ENCODE measurements around the gene EXOC6.

EXOC6 gene

DNA sequence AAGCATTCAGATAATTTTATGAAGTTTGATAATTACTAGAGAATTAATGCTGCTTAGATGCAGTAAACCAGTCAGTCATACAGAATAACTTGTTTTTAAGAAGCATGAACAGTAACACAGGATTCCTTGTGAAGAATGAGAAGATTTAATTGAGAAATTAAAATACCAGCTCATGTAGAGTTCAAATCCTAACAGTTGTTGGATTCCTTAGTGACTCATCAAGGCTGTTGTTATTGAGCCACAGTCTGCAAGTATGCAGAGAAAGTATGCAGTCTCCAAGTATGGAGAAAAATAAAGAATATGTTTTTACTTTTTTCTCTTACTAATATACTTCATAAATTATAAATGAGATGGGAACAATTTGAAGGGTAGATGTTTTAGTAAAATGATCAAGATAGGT lies 182.1 kb downstream of the EXOC6 start:
- no peak for DNase-seq

DNA sequence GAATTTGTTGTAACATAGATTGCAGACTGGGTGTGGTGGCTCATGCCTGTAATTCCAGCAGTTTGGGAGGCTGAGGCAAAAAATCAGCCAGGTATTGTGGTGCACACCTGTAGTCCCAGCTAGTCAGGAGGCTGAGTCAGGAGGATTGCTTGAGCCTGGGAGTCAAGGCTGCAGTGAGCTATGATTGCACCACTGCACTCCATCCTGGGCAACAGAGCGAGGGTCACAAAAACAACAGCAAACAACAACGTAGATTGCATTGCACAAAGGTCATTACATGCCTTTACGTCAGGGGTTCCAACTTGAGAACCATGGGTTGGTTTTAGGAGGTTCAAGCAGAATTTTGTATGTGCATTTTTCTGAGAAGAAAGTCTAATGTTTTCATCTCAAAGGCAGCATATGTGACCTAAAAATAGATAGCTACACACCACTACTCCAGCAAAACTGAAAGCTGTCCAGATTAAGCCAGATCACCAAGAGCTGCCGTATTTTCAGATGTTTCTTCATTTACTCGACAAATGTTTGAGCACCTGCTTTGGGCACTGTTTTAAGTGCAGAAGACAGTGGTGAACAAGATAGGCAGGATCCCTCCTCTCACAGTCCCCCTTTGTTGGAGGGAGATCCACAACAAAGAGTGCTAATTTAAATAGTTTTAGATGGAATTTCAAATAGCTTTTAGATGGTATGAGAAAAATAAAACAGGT lies 183.9 kb downstream of the EXOC6 start:
- no peak for DNase-seq

DNA sequence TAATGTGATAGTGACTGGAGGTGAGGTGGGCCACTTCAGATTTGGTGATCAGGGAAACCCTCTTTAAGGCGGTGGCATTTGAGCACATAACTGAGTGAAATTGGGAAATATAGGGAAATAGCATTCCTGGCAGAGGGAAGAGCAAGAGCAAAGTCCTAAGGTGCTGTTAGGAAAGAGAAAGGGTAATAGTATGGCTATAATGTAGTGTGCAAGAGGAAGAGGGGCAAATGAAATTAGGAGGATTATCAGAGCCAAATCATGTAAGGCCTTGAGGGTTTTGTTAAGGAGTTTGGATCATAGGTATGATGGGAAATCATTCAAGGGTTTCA lies 184.5 kb downstream of the EXOC6 start:
- DNase-seq: no peak

DNA sequence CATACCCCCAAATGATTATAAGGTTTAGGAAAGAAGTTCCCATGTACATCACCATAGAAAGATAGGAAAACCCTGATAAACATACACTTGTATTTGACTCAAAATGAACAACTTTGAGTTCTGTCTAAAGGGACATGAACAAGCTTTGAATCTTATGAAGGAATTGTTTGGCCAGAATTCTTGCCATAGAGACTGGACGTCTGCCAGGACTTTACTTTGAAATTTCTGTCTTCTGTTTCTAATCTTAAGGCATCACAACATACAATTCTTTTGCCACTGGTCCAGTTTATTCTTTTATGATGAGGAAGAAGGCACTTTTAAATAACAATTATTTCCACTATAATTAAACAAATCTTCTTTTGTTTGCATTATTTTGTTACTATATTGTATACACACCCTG lies 186.1 kb downstream of the EXOC6 start:
- DNase-seq: no peak

DNA sequence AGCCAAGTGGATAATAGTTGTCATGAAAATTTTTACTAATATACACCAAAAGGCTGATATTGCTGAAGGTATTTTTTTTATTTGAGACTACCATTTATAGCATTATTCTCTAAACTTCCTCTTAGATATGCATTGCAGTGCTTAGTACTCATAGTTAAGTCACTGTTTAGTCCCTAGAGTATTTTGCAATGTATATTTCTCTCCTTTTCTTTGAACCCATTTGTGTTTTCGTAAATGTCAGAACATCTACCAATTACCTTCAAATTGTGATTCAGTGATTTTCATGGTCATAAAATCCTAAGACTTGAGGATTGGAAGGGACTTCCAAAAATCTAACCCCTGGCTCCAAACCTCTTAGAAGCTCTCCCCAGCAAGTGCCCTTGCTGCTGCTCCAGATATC lies 190.8 kb downstream of the EXOC6 start:
- DNase-seq: no peak

DNA sequence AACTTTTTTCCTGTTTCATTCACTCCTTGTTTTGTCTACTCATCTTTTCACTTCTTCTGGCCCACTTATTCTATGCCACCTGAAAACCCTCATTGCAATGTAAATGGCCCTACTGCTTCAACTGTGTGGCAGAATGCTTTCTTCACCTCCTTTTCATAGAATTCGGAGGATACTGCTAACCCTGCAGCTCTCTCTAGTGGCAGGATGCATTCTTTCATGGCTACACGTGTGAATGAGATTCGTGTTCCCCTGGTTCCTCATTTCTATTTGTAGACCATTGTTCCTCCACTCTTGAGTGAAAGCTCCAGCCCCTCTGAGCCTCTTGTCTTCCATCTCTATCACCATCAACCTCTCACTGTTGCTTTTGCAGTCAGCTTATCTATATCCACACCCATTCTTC lies 191.4 kb downstream of the EXOC6 start:
- no peak for DNase-seq

DNA sequence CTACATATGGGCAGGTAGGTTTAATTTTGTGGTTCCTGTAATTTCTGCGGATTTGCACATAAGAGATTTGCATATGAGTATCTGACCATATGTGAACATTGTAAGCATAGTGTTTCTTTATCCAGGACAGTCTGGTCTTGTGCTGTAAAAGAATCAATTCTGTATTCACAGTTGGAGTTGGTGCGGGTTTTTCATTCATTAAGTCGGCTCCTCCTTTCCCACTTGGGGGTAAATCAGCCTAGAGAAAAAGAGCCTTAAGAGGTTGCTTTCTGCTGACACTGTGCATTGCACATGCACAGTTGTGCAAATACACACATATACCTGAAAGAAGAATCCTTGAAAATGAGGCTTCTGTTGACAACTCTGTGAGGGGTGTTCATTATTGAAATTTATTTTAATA lies 206.2 kb downstream of the EXOC6 start:
- no peak for DNase-seq

DNA sequence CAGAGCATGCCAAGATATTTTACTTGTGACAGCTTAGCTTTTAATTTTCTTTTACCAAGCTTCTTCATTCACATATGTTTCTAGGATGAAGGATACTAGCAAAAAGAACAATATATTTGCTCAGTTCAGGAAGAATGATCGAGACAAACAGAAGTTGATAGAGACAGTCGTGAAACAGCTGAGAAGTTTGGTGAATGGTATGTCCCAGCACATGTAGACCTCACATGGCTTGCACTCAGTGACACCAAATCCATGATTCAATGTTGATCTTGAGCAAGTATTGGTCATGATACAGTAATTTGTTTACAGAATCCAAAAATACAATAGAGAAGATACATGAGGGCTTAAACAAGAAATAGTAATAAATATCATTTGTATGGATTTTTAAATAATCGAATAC lies 209.8 kb downstream of the EXOC6 start:
- DNase-seq: no peak

DNA sequence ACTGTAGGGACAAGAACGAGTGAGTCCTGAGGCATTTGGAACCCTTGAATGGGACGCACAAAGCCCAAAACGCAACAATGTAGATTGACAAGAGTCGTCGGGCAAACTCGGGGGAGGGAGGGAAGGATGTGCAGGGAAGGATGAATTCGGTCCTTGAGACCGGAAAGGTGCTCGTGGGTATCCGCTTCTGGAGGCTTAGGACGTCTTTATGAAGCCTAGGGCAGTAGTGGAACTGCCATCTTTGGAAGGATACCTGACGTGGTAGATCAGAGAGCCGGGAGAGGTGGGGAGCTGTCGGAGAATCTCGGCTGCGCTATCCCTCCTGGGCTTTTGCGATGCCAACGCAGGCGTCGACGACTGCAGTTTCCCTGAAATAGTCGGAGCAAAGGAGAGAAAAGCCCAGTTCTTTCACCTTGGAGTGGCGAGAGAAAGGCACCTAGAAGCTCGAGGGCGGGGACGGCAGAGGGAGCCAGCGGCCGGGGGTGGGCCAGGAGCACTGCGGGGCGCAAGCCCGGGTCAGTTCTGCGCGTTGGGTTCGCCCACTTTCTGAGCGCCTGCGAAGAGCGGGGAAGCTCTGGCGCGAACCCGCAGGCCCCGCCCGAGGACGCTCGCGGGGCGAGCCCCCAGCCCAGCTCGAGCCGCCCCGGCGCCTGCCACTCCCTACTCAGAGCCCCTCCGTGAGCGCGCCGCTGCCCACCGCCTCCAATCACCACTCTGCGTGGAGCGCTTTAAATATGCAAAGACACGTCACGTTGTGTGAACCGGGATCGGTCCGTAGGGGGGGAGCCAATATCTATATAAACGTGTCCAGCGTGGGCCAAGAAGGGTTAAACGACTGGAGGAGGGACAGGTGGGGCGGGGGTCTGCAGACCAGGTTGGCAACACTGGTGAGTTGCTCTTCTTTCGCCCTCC lies 211.9 kb downstream of the EXOC6 start, which contains the start of gene CYP26C1:
Gene CYP26C1, plus strand, starts transcription at position 824 of the 912 bp plus-strand sequence. CDS start 466 bp downstream, outside the sequence.
- DNase-seq: no peak

DNA sequence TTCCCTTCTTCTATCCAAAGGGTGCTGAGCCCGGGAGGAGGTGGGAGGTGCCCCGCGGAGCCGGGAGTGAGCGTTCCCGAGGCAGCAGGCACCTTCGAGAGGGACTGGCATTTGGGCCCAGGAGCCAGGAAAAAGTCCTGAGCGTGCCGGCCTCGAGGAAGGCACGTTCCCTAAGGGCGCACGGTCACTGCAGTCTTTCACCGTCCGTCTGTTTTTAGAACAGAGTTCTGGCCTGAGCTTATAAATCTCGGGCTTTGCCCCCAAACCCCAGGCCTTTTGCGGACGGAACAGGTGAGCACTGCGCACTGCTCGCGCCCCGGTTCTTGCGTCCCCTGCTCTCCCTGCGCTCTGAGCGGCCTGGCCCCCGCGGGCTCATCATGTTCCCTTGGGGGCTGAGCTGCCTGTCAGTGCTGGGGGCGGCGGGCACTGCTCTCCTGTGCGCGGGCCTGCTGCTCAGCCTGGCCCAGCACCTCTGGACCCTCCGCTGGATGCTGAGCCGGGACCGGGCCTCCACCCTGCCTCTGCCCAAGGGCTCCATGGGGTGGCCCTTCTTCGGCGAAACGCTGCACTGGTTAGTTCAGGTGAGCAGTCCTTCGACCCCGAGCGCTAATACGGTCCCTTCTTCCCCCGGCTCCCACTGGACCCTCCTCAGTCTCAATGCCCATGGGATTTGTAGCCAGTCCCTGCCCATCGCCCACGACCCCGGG lies 212.7 kb downstream of the EXOC6 start:
- DNase-seq: no peak

DNA sequence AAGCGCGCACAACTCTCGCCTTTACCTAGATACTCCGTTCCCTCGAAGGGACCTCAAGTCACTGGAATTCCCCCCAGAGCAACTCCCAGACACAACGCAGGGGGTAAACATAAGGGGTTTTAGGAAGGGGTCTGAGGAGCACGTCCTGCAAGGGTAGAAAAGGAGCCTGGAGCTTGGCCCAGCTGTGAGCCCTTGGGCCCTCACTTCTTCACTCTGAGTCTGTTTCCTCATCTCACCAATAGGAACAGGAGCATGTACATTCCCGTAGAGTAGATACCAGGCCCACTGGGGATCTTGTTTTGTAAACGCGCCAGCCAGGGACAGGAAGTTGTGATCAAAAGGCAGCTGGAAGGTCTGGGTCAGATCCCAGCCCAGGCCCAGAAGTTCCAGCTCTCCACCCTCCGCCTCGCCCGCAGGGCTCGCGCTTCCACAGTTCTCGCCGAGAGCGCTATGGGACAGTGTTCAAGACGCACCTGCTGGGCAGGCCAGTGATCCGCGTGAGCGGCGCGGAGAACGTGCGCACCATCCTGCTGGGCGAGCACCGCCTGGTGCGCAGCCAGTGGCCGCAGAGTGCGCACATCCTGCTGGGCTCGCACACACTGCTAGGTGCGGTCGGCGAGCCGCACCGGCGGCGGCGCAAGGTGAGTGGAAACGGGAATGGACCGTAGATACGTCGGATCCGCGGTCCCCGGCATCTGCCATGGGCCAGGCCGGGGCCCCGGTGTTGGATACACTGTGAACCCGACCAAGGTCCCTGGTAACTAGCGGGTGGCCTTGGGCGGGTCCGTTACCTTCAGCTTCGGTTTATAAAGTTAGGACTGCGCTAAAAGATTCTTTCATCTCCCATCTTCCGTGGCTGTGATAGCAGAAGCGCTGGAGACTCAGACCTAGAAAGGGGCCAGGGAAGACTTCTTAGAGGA lies 213.5 kb downstream of the EXOC6 start:
- DNase-seq: no peak

DNA sequence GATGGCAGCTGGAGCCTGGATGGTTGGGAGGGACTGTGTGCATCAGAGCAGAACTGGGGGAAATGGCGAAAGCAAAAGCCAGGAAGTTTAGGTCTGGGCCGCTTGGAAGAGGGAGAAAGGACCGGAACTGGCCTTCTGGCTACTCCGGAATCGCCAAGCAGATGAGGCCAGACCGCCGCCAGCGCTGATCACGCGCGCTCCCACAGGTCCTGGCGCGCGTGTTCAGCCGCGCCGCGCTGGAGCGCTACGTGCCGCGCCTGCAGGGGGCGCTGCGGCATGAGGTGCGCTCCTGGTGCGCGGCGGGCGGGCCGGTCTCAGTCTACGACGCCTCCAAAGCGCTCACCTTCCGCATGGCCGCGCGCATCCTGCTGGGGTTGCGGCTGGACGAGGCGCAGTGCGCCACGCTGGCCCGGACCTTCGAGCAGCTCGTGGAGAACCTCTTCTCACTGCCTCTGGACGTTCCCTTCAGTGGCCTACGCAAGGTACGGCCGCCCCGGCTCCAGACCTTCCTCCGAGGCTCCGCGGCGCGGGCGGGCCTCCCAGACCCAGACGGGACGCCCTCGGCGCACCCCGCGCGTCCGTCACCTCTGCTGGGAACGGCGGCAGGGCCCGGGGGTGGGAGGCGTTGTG lies 214.3 kb downstream of the EXOC6 start:
- no peak for DNase-seq

DNA sequence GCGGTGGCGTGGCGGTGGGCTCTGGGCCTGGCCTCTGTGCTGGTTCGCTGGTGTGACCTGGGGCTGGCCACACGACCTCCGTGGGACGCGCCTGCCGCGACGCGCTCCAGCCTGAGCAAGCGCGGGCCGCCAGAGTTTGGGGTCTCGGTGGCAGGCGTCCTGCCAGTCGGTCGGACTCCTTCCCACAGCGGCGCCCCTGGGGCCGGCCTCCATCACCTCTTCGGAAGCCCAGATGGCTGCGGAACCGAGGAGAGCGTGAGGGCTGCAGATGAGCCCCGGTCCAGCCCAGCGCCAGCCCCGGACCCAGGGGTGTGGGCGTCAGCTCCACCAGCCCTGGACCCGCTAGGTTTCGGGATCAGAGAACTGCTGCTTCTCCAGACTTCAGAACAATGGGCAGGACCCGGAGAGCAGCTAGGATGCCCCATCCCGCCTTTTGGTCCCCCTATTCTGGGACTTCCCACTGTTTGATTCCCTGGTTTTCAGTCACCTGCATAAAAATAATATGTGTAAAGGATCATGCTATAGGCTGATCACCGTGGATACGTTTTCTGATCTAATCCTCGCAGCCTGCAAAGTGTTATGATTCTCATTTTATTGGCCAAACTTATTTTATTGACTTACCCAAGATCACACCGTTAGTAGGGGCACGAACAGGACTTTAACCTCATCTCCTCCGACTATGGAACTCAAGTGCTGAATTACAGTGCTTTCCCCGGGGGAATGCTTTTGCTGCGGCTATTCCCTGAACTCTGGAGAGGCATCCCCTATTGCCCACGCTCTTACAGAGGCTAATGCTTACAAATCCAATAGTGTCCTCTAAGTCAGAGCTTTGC lies 215.0 kb downstream of the EXOC6 start:
- DNase-seq: no peak

DNA sequence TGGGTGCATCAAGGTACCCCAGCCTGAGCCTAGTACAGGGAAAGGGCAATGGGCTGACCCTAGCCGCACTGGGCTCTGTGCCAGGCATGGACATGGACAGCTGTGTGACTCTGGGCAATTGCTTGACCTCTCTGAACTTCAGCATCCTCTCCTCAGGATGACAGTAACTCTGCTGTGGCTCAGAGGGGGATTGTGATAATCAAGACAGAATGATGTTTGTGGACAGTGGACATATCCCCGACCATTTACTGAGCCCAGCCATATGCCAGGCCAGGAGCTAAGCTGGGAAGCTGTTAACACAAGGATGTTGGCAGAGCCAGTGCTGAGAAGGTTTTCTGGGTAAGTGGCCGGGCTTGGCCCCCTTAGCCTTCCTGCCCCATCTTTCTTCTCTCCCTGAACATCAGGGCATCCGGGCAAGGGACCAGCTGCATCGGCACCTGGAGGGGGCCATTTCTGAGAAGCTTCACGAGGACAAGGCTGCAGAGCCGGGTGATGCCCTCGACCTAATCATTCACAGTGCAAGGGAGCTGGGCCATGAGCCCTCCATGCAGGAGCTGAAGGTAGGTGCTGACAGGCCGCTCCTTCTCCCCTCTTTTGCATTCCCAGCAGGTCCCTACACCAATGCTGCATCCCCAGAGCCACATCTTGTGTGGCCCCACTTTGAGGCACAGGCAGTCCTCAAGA lies 215.8 kb downstream of the EXOC6 start:
- no peak for DNase-seq

DNA sequence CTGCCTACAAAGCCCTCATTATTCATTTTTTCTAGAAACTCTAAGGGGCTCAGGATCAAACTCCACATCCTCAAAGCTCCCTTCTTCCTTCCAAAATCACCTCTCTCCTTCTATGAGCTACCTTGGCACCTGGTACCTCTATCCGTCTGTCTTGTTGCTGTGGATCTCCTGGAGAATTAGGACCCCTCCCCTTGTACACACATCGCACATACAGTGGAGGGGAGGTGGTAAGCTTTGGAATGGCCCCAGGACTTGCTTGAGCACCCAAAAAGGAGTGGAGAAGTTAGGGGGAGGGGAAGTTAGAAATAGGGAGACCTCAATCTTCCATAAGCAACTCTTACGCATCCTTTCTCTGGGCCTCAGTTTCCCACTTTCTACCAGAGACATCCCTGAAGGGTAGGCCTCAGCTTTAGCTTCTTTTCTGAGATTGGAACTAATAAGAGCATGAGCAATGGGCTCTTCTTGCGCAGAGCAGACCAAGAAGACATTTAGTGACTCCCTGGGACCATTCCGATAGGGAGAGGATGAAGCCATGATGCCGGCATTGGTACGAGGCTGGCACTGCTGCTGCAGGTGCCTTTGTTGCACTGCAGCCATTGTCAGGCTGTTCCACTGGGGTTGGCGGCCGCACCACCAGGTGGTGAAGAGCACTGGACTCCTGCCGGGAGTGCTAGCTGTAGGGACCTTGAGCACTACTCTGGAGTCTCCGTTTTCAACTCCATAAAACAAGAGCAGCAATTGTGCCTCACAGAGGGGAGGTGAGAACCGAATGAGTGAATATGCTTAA lies 216.7 kb downstream of the EXOC6 start:
- no peak for DNase-seq

DNA sequence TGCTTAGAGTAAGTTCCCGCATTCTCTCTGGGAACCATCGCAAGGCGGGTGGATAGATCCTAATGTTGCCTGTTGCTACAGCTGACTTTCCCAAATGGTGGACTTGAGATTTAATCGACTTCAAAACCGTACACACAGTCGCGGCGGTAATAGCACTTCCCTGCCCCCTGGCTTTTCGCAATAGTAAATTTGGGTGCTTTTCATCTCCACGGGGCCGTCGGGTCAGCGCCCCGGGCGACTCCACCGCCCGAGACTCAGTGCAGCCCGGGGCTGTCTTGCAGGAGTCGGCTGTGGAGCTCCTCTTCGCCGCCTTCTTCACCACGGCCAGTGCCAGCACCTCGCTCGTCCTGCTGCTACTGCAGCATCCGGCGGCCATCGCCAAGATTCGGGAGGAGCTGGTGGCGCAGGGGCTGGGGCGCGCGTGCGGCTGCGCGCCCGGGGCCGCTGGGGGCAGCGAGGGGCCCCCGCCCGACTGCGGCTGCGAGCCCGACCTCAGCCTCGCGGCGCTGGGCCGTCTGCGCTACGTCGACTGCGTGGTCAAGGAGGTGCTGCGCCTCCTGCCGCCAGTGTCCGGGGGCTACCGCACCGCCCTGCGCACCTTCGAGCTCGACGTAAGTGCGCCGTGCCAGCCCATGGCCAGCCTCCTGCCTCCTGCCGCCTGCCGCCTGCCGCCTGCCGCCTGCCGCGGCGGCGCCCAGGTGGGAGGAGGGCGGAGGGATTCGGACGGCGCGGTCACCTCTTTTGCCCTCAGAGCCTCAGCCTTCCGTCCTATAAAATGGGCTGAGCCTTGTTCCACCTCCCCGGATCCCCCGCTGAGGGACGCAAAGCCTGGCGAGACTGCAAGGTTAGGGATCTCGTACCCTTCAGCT lies 217.6 kb downstream of the EXOC6 start:
- no peak for DNase-seq

DNA sequence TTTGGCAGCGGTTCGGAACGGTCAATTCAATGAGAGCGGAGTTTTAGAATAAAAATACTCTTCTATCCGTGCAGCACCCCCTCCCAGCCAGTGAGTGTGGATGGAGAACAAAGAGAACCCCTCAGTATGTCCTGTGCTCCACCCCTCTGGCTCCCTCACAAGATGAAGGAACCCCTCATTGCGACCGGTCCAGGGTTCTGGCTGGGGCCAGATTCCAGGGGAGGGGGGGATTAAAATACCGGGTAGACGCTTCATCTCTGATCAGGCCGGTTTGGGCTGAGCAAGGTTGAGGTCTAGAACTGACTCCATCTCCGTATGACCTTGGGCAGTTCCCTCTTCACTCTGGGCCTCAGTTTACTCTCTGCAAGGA lies 218.2 kb downstream of the EXOC6 start:
- DNase-seq: no peak

DNA sequence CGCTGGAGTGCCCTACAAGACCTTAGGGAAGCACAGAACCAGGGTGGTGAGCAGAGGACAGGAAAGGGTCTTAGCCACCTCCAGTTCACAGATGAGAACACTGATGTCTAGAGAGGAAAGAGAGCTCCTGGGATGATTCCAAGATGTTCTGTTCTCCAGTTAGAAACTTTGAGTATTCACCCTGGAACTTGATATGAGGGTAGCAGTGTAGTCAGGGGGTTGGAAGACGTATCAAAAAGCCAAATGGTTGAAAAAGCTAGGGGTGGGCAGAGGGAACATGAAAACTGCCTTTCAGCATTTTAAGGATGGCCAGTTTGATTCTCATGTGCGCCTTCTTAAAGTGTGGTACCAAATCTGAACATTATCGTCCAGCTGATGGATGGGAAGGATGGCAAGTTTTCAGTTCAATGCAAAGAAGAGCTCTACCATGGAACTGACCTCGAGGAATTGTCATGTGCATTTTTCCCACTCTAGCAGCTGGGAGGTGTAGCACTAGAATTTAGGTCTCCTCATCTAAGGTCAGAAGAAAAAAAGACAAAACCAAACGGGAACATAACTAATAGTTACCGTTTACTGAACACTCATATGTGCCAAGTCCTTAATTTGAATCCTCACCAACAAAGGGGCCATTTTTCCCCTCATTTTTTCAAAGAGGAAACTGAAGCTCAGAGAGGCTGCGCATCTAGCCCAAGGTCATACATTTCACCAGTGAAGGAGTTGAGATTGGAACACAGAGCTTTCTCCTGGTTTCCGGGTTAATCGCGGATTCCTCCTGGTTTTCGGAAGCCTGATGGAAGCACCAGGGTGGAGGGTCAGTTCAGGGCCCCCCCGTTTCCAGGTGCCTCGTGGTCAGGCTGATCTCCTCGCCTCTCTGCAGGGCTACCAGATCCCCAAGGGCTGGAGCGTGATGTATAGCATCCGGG lies 219.4 kb downstream of the EXOC6 start:
- DNase-seq: no peak

All from activated T-cell treated with anti-CD3 and anti-CD28 coated beads, Interleukin-2, amount 50 U/mL, for 1 hour (primary cell).